ENCODE measurements around the gene FHIP2A. TPM values are rescaled to one million over a fixed set of nuclear protein-coding genes. Genes with fewer than 3 reads are reported as not detected.
"Not testable (repeated sequence)": the region's sequence is repeated elsewhere in the genome, so short reads cannot be mapped to it uniquely, and the experiment has no call there.

FHIP2A gene
- total RNA-seq, 1 experiment from 2014 or later = 20.7 TPM

GRCh38 chr10:114786492-114786891 lies 35.1 kb upstream of the FHIP2A start:
- BruUV-seq (replicated peaks); H3K27ac ChIP-seq (ENCODE audit: low read depth, low read length); H3K9ac ChIP-seq (ENCODE audit: low read length); H3K79me2 ChIP-seq (ENCODE audit: insufficient read depth, low read length); H3K36me3 ChIP-seq (ENCODE audit: control insufficient read depth in 1 of 2, insufficient read depth in 2 of 2, low read length in 2 of 2); H3K27me3 ChIP-seq (ENCODE audit: insufficient read depth, low read length); H3K4me3 ChIP-seq (replicated peaks in 1 of 2; ENCODE audit: low read depth in 1 of 2, low read length in 2 of 2); H3K9me3 ChIP-seq (ENCODE audit: control insufficient read depth in 1 of 2, insufficient read depth in 1 of 2, low read depth in 1 of 2, low read length in 2 of 2); H3K9me2 ChIP-seq (ENCODE audit: insufficient read depth); H4K20me1 ChIP-seq (ENCODE audit: insufficient read depth); POLR2A ChIA-PET: not testable (repeated sequence)
- Histone ChIP-seq H3K4me1 (ENCODE audit: control insufficient read depth in 1 of 2, insufficient read depth in 2 of 2, low read length in 2 of 2) (peaks cover 0 to 12% of the 10 kb centered on the region in 2 experiments; a peak in 3 of 4 replicates), H2AFZ (ENCODE audit: low read depth, low read length, poor library complexity, severe bottlenecking) (peak overlapping the region; percentile 75), H3K4me2 (ENCODE audit: low read length) (peak overlapping the region; percentile 36)
- CTCF ChIA-PET = interaction anchor here (0.7 to 3.9 kb wide), 16 partner anchors 14 to 482 kb away, joined by 3 to 43 read pairs (median 4); no protein-coding TSS in a partner anchor
- RAD21 ChIA-PET (ENCODE audit: low non-redundant PET in 1 of 2, low total read pairs in 2 of 2, uncharacterized antibody in 2 of 2, unreplicated experiment in 2 of 2) = interaction anchor here (0.7 to 1.2 kb wide), 5 partner anchors 83 to 315 kb away, joined by 3 to 6 read pairs (median 3); no protein-coding TSS in a partner anchor
- intact Hi-C loops (cut with micrococcal nuclease) = loop anchor here (1.0 to 10.0 kb wide), 7 partner anchors 84 to 482 kb away; no protein-coding TSS in a partner anchor
- ATAC-seq (peak; percentile 98), DNase-seq (ENCODE audit: low read depth, low spot score) (peak; percentile 58)
- TF ChIP-seq, protein P1, sequence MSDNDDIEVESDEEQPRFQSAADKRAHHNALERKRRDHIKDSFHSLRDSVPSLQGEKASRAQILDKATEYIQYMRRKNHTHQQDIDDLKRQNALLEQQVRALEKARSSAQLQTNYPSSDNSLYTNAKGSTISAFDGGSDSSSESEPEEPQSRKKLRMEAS (IDR thresholded peaks at IDR 0.05) = 0 out of 2 replicates have a peak, but pooled peaks have one; percentile 17
- peak; percentile 93 for TF ChIP-seq RAD21 (IDR thresholded peaks at IDR 0.05; ENCODE audit: low read depth)
- TF ChIP-seq, protein P2, sequence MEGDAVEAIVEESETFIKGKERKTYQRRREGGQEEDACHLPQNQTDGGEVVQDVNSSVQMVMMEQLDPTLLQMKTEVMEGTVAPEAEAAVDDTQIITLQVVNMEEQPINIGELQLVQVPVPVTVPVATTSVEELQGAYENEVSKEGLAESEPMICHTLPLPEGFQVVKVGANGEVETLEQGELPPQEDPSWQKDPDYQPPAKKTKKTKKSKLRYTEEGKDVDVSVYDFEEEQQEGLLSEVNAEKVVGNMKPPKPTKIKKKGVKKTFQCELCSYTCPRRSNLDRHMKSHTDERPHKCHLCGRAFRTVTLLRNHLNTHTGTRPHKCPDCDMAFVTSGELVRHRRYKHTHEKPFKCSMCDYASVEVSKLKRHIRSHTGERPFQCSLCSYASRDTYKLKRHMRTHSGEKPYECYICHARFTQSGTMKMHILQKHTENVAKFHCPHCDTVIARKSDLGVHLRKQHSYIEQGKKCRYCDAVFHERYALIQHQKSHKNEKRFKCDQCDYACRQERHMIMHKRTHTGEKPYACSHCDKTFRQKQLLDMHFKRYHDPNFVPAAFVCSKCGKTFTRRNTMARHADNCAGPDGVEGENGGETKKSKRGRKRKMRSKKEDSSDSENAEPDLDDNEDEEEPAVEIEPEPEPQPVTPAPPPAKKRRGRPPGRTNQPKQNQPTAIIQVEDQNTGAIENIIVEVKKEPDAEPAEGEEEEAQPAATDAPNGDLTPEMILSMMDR (IDR thresholded peaks at IDR 0.05 in 2 of 3, conservative IDR thresholded peaks at IDR 0.05 in 1 of 3; ENCODE audit: borderline replicate concordance in 1 of 3, insufficient read depth in 1 of 3, low read depth in 2 of 3, low read length in 2 of 3) = peak; percentile 71 to 92 (median 74)

DNA sequence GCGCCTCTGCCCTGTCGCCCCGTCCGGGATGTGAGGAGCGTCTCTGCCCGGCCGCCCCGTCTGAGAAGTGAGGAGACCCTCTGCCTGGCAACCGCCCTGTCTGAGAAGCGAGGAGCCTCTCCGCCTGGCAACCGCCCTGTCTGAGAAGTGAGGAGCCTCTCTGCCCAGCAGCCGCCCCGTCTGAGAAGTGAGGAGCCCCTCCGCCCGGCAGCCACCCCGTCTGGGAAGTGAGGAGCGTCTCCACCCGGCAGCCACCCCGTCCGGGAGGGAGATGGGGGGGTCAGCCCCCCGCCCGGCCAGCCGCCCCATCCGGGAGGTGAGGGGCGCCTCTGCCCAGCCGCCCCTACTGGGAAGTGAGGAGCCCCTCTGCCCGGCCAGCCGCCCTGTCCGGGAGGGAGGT lies 34.4 kb upstream of the FHIP2A start:
- H3K27me3 ChIP-seq (ENCODE audit: insufficient read depth, low read length); POLR2A ChIA-PET; H4K20me1 ChIP-seq (ENCODE audit: insufficient read depth); H3K36me3 ChIP-seq (ENCODE audit: control insufficient read depth in 1 of 2, insufficient read depth in 2 of 2, low read length in 2 of 2); DNase-seq (ENCODE audit: low read depth, low spot score); H3K9ac ChIP-seq (ENCODE audit: low read length); ATAC-seq; H3K79me2 ChIP-seq (ENCODE audit: insufficient read depth, low read length); BruUV-seq (replicated peaks); H3K4me3 ChIP-seq (replicated peaks in 1 of 2; ENCODE audit: low read depth in 1 of 2, low read length in 2 of 2); H2AFZ ChIP-seq (ENCODE audit: low read depth, low read length, poor library complexity, severe bottlenecking); H3K9me2 ChIP-seq (ENCODE audit: insufficient read depth); H3K27ac ChIP-seq (ENCODE audit: low read depth, low read length); H3K4me2 ChIP-seq (ENCODE audit: low read length); RAD21 ChIA-PET (ENCODE audit: low non-redundant PET in 1 of 2, low total read pairs in 2 of 2, uncharacterized antibody in 2 of 2, unreplicated experiment in 2 of 2); H3K9me3 ChIP-seq (ENCODE audit: control insufficient read depth in 1 of 2, insufficient read depth in 1 of 2, low read depth in 1 of 2, low read length in 2 of 2): not testable (repeated sequence)
- intact Hi-C loops (cut with micrococcal nuclease) = loop anchor here (2.0 to 10.0 kb wide), 4 partner anchors 84 to 338 kb away; no protein-coding TSS in a partner anchor
- CTCF ChIA-PET = interaction anchor here (1.3 to 3.9 kb wide), 9 partner anchors 20 to 483 kb away, joined by 3 to 43 read pairs (median 6); no protein-coding TSS in a partner anchor
- H3K4me1 ChIP-seq (ENCODE audit: control insufficient read depth in 1 of 2, insufficient read depth in 2 of 2, low read length in 2 of 2) = peaks cover 0 to 12% of the 10 kb centered on the region in 2 experiments; a peak in 3 of 4 replicates
